Calu3 (cell line): Measurements from ENCODE around the gene ATP5F1E. TPM values are rescaled to one million over a fixed set of nuclear protein-coding genes. Genes with fewer than 3 reads are reported as not detected.

Experiments used
- BruUV-seq: library from RNA; stranded (reverse); fragments of 400-500 nt; replicated peaks from 2 replicates; lab custom pipeline; 2021; lab: Mats Ljungman, UMichigan
- CTCF ChIA-PET: fragments of 300-600 bp; sonication (Branson Sonifier 250); formaldehyde crosslinking; loops from one replicate; lab custom pipeline; 2022; ENCODE audit warnings: antibody characterized with exemption; lab: Charles Lee
- DNase-seq: peaks from one replicate; pipeline ENCODE4 v3.0.0; 2022
- H3K27ac Mint-ChIP-seq: one replicate; pipeline ENCODE4 v1.8.0; 2022; ENCODE audit warnings: mixed read lengths; ENCODE audit not compliant: unreplicated experiment
- H3K27me3 Mint-ChIP-seq: one replicate; pipeline ENCODE4 v1.8.0; 2022; ENCODE audit warnings: mixed read lengths; ENCODE audit not compliant: unreplicated experiment
- H3K36me3 Mint-ChIP-seq: one replicate; pipeline ENCODE4 v1.8.0; 2022; ENCODE audit warnings: mild to moderate bottlenecking, moderate library complexity, mixed read lengths; ENCODE audit not compliant: insufficient read depth, unreplicated experiment
- H3K4me1 Mint-ChIP-seq: one replicate; pipeline ENCODE4 v1.8.0; 2022; ENCODE audit warnings: mild to moderate bottlenecking, low read depth, mixed read lengths; ENCODE audit not compliant: unreplicated experiment
- H3K4me3 Mint-ChIP-seq: one replicate; pipeline ENCODE4 v1.8.0; 2022; ENCODE audit warnings: mild to moderate bottlenecking, low read depth, moderate library complexity, mixed read lengths; ENCODE audit not compliant: unreplicated experiment
- H3K9me3 Mint-ChIP-seq: one replicate; pipeline ENCODE4 v1.8.0; 2022; ENCODE audit warnings: low read depth, mixed read lengths; ENCODE audit not compliant: unreplicated experiment
- CTCF ChIP-seq: fragments of 200-600 bp; IDR thresholded peaks from one replicate; pipeline ENCODE4 v1.8.0; 2022; ENCODE audit warnings: antibody characterized with exemption; ENCODE audit not compliant: unreplicated experiment
- intact Hi-C: fragments of 100-400 bp; cut with micrococcal nuclease; formaldehyde crosslinking; loops from one replicate; pipeline ENCODE4 v1.10.0; 2022; ENCODE audit not compliant: unreplicated experiment
- total RNA-seq: library from RNA; stranded (reverse); gene quantifications from 2 replicates; pipeline ENCODE4 v1.2.3, GENCODE V29; 2022

Gene ATP5F1E
- total RNA-seq, 1 experiment from 2014 or later: 116 TPM

DNA sequence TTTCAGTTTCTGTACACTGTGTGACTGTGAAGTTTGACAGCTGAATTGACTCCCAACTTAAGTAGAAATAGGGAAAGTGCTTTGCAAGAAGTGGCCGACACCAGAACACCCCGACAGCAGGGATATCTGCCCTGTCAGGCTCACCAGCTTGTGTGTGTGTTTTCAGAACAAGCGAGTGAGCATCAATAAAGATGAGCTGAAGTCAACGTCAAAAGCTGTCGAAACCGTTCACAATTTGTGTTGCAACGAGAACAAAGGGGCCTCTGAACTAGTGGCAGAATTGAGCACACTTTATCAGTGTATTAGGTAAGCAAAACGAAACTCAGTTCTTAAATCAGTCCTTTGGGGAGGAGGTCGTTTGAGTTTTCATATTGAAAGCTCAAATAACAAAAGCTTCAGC, 40.4 kb downstream of the ATP5F1E start:
- CTCF ChIA-PET: interaction anchor here (1.0 kb wide), 1 partner anchor 10 kb away, joined by 3 read pairs; no protein-coding TSS in a partner anchor
- Mint-ChIP-seq H3K4me1 (peaks cover 17% of the 10 kb centered on the region), H3K9me3 (no peaks in the 10 kb centered on the region), H3K27me3 (no peaks in the 10 kb centered on the region), H3K4me3 (no peak overlapping the region), H3K27ac (no peak overlapping the region), H3K36me3 (peaks cover 82% of the 10 kb centered on the region)
- intact Hi-C loops: no loop called here
- no TSS peak for BruUV-seq
- TF ChIP-seq CTCF: no peak
- no peak for DNase-seq

DNA sequence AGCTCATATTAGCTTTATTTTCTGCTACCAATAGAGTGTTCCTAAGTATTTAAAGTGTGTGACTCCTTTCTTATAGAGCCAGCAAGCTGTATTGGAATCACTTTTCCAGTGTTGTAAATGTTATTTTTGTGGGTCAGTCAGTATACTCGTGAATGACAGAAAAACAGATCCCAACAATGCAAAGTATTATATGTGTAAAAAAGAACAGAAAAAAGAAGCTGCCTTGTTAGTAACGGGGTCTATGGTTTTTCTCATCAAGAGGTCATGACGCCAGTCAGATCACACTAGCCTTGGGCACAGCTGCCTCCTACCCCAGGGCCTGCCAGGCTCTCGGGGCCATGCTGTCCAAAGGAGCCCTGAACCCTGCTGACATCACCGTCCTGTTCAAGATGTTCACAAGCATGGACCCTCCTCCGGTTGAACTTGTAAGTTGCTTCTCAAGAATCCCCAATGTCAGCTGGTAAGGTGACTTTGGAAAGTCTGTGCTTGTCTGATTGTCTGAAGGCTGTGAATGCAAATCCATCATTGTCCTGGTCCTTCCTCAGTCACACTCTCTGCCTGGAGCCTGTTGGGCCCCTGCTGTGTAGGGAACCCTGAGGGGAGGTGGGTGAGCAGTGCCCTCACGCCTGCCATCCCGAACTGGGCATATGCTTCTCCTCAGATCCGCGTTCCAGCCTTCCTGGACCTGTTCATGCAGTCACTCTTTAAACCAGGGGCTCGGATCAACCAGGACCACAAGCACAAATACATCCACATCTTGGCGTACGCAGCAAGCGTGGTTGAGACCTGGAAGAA, 41.3 kb downstream of the ATP5F1E start:
- TF ChIP-seq CTCF: no peak
- no TSS peak for BruUV-seq
- intact Hi-C loops: no loop called here
- Mint-ChIP-seq H3K9me3 (no peaks in the 10 kb centered on the region), H3K4me3 (no peak overlapping the region), H3K36me3 (peaks cover 78% of the 10 kb centered on the region), H3K4me1 (peaks cover 9% of the 10 kb centered on the region), H3K27me3 (no peaks in the 10 kb centered on the region), H3K27ac (no peak overlapping the region)
- DNase-seq: no peak
- CTCF ChIA-PET: interaction anchor here (0.6 to 0.7 kb wide), 2 partner anchors 19 to 410 kb away, joined by 4 read pairs; no protein-coding TSS in a partner anchor

DNA sequence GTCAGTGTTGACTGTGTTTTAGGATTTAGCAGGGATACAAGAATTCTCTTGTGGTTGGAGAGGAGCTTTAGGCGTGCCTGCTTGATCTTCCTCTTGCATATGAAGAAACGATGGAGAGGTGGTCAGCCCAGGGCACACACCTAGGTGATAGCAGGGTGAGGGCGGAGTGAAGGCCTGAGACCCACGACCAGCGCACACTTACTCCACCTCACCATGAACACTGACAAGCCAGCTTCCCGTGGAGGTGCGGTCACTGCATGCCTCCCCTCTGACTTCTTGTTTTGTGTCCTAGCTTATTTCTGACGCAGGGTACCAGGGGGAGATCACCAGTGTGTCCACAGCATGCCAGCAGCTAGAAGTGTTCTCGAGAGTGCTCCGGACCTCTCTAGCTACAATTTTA, 42.9 kb downstream of the ATP5F1E start:
- intact Hi-C loops: loop anchor here (5.0 kb wide), 1 partner anchor 82 kb away; no protein-coding TSS in a partner anchor
- no peaks in the 10 kb centered on the region for H3K9me3 Mint-ChIP-seq
- H3K27me3 Mint-ChIP-seq: no peaks in the 10 kb centered on the region
- peaks cover 63% of the 10 kb centered on the region for H3K36me3 Mint-ChIP-seq
- CTCF ChIA-PET: no interaction called here
- no peak for TF ChIP-seq CTCF
- H3K27ac Mint-ChIP-seq: no peak overlapping the region
- no peak overlapping the region for H3K4me3 Mint-ChIP-seq
- peaks cover 8% of the 10 kb centered on the region for H3K4me1 Mint-ChIP-seq
- no peak for DNase-seq
- no TSS peak for BruUV-seq

DNA sequence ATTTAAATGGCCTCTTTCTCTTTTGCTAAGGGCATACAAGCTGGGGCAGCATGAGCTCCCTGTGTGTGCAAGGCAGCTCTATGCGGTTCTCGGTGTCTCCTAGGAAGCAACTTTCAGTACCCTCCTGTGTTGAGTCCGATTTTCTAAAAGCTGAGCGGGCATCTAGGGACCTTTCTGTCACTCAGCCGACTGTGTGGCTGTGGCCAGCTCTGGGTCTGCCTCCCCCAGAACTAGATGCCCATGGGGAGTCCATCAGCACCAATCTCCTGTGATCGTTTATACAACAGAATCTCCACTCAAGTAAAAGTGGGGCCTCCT, 43.6 kb downstream of the ATP5F1E start:
- no peak overlapping the region for H3K27ac Mint-ChIP-seq
- intact Hi-C loops: loop anchor here (5.0 kb wide), 1 partner anchor 81 kb away; no protein-coding TSS in a partner anchor
- no peak for TF ChIP-seq CTCF
- BruUV-seq: no TSS peak
- H3K9me3 Mint-ChIP-seq: no peaks in the 10 kb centered on the region
- CTCF ChIA-PET: no interaction called here
- no peak overlapping the region for H3K4me3 Mint-ChIP-seq
- H3K4me1 Mint-ChIP-seq: peaks cover 14% of the 10 kb centered on the region
- DNase-seq: no peak
- H3K36me3 Mint-ChIP-seq: peaks cover 64% of the 10 kb centered on the region
- no peaks in the 10 kb centered on the region for H3K27me3 Mint-ChIP-seq
